ENCODE results near the gene PTGES3L.
"Not testable (repeated sequence)": the region's sequence is repeated elsewhere in the genome, so short reads cannot be mapped to it uniquely, and the experiment has no call there.

PTGES3L gene

DNA sequence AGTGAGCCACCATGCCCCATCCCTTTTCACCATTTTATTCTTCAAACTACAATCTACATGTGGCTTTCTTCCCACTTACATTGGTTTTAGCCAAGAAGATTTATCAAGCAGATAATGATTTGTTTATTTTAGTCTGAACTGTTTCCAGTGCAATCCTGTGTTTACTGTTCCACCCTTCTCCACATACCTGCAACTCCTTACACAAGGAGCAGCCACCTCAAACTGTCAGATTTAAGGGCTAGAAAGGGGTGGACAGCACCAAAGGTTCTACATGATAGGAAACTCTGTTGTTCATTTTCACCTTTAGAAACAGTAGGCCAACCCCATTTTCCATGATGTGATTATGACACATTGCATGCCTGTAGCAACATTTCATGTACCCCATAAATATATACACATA is 2.4 kb upstream of the PTGES3L start:
- DNase-seq (ENCODE audit: low read depth in 1 of 2, low spot score in 1 of 2): no peak

GRCh38 chr17:42980766-42981397 is 1.0 kb upstream of the PTGES3L start:
- peak; percentile 9 to 26 for DNase-seq (ENCODE audit: low read depth in 1 of 2, low spot score in 1 of 2)

GRCh38 chr17:42980274-42980765 is 440 bp upstream of the PTGES3L start, which contains the start of gene RUNDC1:
Gene RUNDC1, plus strand, starts transcription at chr17:42980565. Its CDS starts 12 bp downstream, at chr17:42980577.
- peak; percentile 79 to 88 for DNase-seq (ENCODE audit: low read depth in 1 of 2, low spot score in 1 of 2)

GRCh38 chr17:42975701-42976100 is 4.2 kb downstream of the PTGES3L start:
- not testable (repeated sequence) for DNase-seq (ENCODE audit: low read depth in 1 of 2, low spot score in 1 of 2)

GRCh38 chr17:42975265-42975664 is 4.6 kb downstream of the PTGES3L start:
- no peak for DNase-seq (ENCODE audit: low read depth in 1 of 2, low spot score in 1 of 2)

DNA sequence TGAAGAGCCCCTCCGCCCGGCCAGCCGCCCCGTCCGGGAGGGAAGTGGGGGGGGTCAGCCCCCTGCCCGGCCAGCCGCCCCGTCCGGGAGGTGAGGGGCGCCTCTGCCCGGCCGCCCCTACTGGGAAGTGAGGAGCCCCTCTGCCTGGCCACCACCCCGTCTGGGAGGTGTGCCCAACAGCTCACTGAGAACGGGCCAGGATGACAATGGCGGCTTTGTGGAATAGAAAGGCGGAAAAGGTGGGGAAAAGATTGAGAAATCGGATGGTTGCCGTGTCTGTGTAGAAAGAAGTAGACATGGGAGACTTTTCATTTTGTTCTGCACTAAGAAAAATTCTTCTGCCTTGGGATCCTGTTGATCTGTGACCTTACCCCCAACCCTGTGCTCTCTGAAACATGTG is 6.6 kb downstream of the PTGES3L start:
- not testable (repeated sequence) for DNase-seq (ENCODE audit: low read depth in 1 of 2, low spot score in 1 of 2)

GRCh38 chr17:42971589-42971988 is 8.3 kb downstream of the PTGES3L start:
- no peak for DNase-seq (ENCODE audit: low read depth in 1 of 2, low spot score in 1 of 2)

DNA sequence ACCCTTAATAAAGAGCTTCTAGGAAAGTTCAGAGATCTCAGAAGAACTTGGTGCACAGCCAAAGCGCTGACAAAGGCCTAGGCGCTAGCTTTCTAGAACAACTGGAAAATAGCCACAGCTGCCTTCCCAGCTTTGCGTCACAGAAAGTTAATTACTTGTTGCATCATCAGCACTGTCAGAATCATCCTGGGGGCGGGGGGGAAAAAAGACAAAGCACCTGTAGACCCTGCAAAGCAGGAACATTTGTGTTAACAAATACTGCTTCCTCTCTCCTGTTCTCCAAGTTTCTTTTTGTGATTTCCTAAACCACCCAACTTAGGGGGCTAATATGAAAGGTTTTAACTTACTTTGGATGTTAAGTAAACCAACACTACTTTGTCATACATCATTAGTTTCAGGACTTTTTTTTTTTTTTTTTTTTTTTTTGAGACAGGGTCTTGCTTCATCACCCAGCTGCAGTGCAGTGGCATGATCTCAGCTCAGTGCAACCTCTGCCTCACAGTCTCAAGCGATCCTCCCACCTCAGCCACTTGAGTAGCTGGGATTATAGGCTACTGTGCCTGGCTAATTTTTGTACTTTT is 10.8 kb downstream of the PTGES3L start:
- no peak for DNase-seq (ENCODE audit: low read depth in 1 of 2, low spot score in 1 of 2)

DNA sequence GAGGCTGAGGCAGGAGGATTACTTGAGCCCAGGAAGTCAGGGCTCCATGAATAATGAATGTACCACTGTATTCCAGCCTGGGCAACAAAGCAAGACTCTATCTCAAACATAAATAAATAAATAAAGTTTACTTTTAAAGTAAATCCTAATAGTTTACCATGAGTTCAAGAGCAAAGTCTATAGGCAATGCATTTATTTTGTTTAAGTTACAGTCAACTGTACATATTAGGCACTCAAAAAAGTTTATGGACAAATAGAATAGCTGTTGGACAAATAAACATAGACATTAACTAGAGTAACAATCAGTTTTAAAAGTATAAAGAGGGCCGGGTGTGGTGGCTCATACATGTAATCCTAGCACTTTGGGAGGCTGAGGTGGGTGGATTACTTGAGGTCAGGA is 12.0 kb downstream of the PTGES3L start:
- DNase-seq (ENCODE audit: low read depth in 1 of 2, low spot score in 1 of 2): no peak

DNA sequence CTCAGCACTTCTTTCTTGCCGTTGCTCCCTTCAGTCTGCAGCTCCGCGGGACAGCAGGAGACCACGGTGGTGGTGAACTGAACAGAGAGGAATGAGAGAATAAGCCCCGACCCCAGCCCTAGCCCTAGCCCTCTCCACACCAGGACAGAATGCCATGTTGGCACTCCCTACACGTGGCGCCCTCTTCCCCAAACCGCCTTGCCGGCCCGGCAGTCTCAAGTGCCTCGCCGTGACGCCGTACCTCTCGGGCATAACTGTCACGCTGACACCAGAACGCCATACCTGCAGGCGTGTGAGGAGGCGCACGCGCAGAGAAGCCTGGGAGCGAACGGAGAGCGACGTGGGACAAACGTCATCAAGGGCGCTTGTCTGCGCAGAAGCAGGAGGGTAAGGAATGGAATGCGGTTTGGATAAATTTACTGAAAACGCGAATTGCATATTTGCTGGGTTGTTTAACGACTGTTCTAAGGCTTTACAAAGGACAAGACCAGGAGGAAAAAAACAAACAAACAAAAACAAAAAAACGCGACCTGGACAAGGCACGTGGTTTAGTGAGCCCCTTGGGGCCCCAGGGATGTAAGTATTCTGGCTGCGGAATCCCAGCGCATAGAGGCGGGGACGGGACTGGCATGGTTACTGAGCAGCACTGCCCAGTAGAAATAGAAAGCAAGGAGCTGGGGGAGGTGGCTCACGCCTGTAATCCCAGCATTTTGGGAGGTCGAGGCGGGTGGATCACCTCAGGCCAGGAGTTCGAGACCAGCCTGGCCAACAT is 15.5 kb downstream of the PTGES3L start, which contains the start of gene AARSD1:
Gene AARSD1 (minus strand): TSS at position 294 of the 772 bp plus-strand sequence. CDS start 14 bp downstream, at position 280.
- peak; percentile 73 to 81 for DNase-seq (ENCODE audit: low read depth in 1 of 2, low spot score in 1 of 2)

GRCh38 chr17:42953669-42954068 is 26.2 kb downstream of the PTGES3L start:
- DNase-seq (ENCODE audit: low read depth in 1 of 2, low spot score in 1 of 2): no peak

DNA sequence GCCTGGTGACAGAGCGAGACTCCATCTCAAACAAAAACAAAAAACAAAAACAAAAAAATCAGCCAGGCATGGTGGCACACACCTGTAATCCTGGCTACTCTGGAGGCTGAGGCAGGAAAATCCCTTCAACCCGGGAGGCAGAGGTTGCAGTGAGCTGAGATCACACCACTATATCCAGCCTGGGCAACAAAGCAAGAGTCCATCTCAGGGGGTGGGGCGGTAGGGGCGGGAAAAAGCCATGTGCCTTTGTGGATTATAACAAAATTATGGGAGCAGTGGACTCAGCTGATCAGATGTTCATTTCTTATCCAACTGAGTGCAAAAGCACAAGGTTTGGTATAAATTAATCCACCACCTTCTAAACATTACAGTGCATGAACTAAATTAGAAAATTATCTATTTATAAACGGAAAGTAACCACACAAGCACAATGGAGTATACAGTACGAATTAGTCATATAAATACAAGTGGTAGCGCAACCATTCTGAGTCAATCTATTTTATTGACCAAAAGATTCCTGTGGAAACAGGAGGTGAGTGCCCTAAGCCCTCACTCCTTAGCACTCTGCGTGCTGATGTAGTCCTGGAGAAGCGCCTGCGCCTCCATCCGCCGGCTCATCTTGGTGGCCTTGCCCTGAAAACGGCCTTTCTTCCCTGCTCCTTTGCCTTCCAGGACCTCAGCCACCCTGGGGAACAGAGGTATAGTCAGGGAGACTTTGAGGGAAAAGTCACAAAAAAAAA is 29.7 kb downstream of the PTGES3L start:
- DNase-seq (ENCODE audit: low read depth in 1 of 2, low spot score in 1 of 2): no peak

GRCh38 chr17:42946812-42947211 is 33.1 kb downstream of the PTGES3L start:
- DNase-seq (ENCODE audit: low read depth in 1 of 2, low spot score in 1 of 2): no peak

DNA sequence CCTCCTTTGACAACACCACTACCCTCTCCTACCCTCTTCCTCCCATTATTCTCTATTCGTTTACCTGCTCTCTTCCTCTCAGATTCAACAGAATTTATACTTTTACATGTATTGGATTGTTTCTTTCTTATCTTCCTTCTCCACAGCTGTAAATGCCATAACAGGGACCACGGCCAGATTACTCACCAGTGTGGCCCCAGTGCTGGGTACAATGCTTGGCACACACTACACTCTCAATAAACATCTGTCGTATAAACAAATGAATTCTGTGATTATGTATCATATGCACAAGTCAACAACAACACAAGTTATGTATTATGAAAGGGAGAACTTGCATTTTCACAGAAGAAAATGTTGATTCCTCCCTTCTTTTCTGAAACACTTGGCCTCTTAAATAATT is 35.7 kb downstream of the PTGES3L start:
- DNase-seq (ENCODE audit: low read depth in 1 of 2, low spot score in 1 of 2): no peak

DNA sequence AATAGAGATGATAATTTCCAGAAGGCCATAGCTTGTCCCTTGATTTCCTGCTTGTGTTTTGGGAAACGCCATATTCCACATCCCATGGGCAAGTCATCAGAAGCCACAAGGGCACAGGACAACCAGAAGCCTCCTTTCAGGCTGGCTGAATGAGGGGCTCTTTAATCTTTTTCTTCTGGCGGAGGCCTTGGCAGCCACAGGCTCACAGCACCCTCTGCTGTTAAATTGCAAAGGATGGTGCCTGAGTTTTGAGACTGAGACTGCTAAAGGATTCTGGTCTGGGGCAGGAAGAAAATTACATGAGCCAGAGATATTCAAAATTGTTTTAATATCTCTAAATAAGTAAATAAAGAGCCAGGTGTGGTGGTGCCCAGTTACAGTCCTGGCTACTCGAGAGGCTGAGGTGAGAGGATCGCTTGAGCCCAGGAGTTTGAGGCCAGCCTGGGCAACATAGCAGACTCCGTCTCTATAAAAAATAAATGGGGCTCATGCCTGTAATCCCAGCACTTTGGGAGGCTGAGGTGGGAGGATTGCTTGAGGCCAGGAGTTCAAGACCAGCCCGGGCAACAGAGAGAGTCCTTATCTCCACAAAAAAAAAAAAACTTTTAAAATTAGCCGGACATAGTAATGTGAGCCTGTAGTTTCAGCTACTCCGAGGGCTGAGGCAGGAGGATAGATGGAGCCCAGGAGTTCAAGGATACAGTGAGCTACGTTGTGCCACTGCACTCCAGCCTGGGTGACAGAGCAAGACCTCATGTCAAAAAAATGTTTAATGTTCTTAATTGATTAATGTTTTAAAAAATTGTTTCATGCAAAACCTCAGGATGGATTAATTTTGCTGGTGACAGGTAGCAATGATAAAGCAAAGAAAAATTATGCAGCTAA is 41.9 kb downstream of the PTGES3L start:
- no peak for DNase-seq (ENCODE audit: low read depth in 1 of 2, low spot score in 1 of 2)

DNA sequence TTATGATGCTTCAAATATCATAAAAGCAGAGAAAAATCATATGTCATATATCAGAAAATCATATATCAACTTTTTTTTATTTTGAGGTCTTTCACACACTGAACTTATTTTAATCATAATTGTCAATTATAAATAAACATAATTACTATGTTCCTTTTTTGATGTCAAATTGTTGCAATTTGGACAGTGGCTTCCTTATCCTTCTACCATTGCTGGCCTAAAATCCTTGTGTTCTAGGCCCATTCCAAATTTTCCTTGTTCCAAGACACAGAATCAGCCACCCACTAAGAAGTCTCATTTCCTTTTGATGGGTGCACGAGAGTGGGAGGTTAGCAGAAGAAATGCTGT is 50.4 kb downstream of the PTGES3L start:
- no peak for DNase-seq (ENCODE audit: low read depth in 1 of 2, low spot score in 1 of 2)

DNA sequence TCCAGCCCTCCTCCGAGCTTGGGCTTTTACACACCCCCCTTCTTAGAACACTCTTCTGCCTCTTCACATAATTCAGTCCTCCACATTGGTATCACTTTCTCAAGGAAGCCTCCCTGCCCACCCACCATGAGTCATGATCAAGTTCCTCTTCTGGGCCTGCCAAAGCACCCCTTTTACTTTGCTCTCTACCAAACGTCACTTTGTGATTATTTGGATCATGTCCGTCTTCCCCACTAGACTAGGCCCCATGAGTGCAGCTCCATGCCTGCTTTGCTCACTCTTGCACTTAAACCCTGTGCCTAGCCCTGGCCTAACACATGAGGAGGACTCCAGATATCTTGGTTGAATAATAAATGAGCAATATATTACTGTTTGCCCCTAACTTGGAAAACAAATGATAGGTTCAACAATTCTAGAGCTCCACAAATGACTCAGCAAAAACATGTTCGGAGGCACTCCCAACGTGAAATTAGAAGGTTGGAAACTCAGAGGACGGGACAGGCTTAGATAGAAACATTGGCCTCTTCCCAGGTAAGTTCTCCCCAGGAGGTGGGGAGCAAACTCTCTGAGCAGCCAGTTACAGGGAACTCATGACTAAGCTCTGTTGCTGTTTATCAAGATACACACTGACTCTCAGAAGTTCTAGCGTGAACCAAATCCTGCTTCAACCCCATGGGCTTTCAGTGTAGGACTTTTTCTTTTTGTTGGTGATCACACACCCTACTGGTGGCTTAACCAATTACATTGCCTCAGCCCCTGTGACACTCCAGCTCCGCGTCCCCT is 51.0 kb downstream of the PTGES3L start:
- DNase-seq (ENCODE audit: low read depth in 1 of 2, low spot score in 1 of 2): no peak

DNA sequence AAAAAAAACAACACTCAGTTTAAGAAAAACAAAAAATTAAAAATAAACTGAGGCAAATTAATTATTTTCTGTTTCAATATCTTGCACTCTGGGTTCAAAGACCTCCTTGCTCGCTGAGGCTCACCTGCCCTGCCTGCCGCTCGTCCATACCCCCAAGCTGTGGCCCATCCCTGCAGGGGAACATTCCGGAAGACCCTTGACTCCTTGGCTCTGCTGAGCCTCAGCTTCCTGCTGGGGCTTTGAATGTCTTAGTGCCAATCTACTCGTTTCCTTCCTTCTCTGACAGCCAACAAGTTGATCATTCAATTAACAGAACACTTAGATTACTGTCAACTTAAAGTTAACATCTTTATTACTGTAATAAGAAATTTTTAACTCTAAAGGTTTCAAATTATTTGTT is 55.0 kb downstream of the PTGES3L start:
- DNase-seq (ENCODE audit: low read depth in 1 of 2, low spot score in 1 of 2): no peak

DNA sequence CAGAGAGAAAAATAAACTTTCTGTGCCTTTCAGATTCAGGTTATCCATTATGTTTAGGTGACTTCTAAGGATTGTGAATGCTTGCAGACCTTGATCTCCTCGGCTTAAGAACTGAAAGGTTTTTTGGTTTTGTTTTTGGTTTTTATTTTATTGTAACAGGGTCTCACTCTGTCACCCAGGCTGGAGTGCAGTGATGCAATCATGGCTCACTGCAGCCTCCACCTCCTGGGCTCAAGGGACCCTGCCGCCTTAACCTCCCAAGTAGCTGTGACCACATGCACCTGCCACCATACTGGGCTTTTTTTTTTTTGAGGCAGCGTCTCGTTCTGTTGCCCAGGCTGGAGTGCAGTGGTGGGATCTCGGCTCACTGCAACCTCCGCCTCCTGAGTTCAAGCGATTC is 56.4 kb downstream of the PTGES3L start:
- not testable (repeated sequence) for DNase-seq (ENCODE audit: low read depth in 1 of 2, low spot score in 1 of 2)

GRCh38 chr17:42922294-42922693 is 57.6 kb downstream of the PTGES3L start:
- DNase-seq (ENCODE audit: low read depth in 1 of 2, low spot score in 1 of 2): no peak

Measured in activated T-helper 1 cell treated with anti-CD3 and anti-CD28 coated beads, Interleukin-2, amount 50 U/mL, for 16 hours (primary cell).